GM19025 (cell line): Measurements from ENCODE around the gene CNOT4.
"Not testable (repeated sequence)": the region's sequence is repeated elsewhere in the genome, so short reads cannot be mapped to it uniquely, and the experiment has no call there.

ENCODE experiments used
- ATAC-seq: cut with Tn5 transposase; IDR thresholded peaks from one replicate; pipeline ENCODE4 v1.9.1; 2021; ENCODE audit warnings: mild to moderate bottlenecking, low read depth, moderate library complexity; ENCODE audit not compliant: unreplicated experiment

CNOT4 gene

DNA sequence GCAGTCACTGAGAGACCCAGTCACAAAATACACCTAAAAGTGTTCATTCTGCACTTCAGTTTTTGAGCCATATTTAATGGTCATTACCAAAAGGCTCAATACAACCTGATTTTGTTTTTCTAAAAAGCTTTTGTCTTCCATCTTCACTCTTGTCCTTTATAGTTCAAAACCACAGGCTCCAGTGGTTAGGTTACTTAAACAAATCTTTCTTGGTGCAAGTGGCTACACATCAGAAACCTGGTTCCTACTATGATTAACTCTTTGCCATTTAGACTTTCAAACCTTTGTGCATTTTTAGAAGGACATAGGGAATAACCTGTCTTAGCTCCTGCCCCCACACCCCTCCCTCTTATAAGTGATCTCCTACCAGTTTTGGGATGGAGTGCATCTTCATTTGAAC is 140.5 kb downstream of the CNOT4 start:
- no peak for ATAC-seq

DNA sequence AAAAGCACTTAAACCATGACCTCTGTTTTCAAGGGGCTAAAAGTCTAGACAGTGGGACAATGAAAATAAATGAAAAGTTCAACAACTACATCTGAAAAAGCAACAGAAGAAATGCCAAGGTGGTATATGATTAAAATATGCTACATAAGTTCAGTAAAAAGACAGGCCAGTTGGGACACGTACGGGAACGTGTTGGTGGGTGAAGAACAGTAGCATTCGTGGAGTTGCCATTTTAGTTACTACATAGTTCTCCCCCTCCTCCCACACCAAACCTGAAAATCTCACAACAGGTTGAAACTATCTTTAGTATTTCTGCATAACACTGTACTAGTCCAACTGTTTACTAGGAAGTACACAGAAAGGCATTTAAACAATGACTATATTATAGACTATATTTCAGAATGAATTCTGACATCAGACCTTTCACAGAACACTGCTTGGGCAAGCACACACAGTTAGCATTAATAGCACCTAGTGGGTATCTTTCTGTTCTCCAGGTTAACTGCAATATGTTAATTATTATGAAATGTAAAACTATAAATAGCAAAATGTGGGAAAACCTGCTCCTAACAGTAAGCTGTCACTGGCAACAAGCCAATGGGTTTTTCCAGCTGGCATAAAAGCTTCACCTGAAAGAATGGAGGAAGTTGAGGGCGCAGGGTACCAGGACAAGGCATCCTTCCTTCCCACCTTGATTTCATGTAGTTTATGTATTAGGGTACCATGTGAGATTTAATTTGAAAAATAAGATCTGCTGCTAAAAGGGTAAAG is 141.3 kb downstream of the CNOT4 start:
- ATAC-seq = no peak

DNA sequence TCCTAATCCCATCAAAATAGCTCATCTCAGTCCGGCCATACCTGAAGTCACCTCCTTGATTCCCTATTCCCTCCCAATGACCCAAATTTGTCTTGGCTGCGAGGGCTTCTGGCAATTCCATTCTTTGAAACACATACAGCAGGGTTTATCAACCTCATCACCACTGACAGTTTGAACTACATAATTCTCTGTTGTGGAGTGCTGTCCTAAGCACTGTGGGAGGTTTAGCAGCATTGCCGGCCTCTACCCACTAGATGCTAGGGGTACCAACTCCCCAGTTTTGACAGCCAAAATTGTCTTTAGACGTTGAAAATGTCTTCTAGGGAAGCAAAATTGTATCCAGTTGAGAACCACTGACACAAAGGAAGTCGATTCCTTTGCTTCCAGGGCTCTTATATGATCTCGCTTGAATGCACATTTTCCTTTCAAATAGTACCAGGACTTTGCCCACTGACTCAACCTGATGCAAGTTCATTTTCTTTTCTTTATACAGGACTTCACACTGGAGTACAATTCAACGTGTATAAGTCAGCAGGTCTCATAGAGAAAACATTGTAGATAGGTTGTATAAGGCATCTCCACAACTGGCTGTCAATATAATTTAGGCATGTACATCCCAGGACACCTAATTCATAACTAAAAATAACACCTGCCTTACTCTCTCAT is 142.9 kb downstream of the CNOT4 start:
- no peak for ATAC-seq

DNA sequence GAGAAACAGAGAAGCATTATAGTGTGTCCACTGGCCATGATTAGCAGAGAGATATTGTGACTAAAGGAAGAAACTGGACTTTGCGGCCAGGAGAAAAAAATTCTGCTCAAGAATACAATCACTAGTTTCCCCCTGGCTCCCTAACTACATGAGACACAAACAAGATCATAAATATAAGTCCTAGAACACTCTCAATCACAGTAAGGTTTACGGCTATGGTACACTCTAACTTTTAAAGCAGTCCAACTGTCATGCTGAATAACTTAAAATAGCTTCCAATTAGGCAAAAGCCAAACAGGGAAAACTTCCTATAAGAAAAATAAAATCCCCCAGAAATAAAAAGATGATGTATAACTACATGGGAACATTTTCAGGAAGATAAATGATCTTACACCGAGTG is 144.2 kb downstream of the CNOT4 start:
- no peak for ATAC-seq

DNA sequence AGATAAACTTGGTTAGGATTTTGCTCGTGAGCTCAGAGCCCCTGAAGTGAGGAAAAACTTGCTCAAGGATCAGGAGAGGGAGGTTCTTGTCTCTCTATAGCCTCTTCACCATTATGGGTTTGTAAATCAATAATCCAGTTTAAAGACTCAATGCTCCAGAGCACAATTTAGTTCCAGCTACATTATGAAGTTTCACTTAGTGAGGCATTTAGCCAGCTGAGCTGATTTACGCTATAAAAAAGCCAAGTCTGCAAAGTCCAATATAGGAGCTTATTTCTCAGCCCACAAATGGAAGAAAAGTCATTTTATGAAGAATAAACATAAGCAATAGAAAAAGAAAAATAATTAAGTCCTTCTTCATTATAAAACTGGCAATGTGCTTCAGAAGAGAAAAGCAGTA is 145.7 kb downstream of the CNOT4 start:
- ATAC-seq = no peak

DNA sequence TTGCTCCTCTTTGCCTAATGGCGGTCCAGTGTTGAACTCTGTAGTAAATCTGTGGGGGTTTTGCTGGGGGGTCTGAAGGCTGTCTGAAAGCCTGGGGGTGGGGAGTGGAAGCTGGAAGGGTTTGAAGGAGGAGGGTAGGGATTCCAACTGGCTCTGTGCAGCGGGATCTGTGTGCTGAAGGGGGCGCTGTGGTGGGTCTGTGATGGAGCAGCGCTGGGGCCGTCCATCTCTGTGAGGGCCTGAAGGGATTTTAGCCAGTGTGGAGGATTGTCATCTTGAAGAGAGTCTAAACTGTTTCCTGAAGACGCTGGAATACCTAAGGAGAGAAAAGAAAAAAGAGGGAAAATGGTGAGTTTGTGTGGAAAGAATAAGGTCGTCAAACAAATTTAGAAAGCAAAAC is 147.0 kb downstream of the CNOT4 start:
- no peak for ATAC-seq

DNA sequence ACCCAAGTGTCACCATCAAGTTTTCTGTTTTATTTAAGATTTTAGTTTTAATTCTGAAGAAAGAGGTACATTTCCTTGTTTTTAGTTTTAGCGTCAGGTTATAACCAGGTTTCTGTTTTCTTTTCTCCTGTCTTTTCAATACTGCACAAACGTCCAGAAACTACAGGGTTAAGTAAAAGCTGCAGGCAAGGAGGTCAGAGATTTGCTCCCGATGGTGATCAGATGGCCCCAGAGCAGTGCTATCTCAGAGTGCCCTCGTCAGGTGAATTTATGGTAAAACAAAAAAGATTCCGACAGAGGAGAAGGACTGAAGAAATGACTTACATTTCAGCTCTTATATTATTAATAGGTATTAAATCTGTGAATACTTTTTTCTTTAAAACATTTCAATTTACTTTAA is 148.1 kb downstream of the CNOT4 start:
- ATAC-seq = no peak

DNA sequence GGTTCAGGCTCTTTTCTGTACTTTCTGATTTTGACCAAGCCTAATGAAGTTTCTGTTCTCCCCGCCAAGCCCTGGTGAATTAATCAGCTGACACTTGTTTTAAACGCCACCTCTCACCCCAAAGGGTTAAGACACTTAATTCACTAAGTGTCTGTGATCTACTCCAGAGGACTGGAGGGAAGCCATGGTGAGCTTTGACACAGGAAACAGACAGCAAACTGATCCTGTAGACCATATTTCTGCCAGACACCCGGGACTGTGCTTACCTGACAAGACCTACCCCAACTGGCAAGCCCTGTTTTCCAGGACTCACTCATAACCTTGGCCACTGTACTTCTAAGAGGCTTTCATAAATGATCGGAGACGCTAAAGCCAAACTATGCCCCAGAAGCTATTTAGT is 150.3 kb downstream of the CNOT4 start:
- no peak for ATAC-seq

DNA sequence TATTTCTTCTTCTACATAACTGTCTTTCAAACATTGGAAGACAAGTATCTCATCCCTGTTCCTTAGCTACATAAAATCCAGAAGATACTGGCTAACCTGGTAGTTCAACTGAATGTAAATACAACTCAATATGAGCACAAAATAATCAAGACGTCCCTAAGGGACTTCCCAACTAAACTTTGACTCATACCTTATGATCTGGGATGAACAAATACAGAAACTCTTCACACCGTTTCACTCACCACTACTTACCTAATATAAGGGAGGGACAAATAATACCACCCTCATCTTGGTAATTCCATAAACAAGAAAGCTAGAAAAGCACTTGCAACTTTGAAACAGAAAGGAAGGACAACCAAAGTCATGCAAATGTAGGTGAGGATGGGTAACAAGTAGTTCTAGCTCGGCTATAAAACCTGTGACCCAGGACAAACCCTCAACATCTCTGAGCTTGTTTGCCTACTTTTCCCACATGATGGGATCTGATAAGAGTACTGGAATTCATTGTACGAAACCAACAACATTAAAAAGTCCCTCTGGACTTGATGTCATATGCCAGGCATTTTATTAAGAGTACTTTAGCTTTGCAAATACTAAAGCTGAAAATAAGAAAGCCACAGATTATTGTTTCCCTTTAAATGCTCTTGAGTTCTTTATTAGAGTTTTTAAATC is 154.4 kb downstream of the CNOT4 start:
- no peak for ATAC-seq

DNA sequence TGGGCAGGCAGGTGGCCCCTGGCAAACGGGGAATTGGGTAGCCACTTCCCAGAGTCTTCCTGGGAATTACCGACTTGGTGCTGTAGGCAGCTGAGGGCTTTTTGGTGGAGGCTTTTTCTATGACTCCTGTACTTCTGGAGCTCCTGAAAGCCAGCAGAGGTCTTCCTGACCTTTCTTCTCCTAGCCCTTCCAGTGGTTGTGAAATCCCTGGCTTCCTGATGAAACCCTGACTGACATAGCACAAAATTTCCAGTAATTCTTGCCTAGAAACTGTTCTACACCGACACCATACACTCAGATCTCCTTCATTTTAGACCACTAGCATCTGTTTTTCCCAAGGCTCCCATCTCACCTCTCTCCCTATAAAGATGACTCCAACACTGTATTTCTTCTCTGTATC is 156.1 kb downstream of the CNOT4 start:
- ATAC-seq = no peak

DNA sequence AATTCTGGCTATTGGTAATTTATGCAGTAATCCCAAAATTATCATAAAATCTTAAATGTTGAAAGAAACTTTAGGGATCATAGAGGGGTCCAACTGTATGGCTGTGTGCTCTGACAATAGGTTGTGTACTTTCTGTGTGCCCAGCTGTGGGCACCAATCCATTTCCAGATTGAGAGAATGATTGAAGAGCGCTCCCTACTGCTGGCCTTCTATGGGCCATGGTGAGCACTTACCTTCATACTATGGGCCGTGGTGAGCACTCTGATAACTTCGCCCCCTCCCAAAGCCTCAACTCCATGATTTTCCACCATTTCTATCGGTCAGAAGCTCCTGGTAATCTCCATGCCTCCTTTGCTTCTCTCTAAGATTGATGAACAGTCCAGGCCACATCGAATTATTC is 157.6 kb downstream of the CNOT4 start:
- no peak for ATAC-seq

DNA sequence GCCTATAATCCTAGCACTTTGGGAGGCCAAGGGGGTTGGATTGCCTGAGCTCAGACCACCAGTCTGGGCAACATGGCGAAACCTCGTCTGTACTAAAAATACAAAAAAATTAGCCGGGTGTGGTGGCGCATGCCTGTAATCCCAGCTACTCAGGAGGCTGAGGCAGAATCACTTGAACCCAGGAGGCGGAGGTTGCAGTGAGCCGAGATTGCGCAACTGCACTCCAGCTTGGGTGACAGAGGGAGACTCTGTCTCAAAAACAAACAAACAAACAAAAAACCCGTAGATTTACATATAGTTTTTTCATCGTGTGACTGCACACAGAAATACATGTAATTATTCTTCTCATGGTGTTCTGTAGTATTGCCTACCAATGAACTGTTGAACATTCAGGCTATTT is 158.8 kb downstream of the CNOT4 start:
- ATAC-seq = not testable (repeated sequence)

DNA sequence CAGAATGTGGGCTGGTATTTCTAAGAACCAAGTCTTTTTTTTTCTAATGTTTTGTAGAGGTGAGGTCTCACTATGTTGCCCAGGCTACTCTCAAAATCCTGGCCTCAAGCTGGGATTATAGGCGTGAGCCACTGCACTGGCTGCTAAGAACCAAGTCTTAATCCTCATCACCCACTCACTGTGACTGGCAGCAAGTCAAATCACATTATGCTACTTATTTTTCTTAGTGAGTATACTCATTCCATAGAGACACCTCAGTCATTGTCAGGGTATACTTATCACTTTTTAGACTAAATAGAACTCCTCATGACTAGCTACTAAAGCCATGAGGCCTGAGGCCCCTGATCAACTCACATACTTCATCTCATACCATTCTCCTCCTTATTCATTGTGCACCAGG is 160.2 kb downstream of the CNOT4 start:
- no peak for ATAC-seq

DNA sequence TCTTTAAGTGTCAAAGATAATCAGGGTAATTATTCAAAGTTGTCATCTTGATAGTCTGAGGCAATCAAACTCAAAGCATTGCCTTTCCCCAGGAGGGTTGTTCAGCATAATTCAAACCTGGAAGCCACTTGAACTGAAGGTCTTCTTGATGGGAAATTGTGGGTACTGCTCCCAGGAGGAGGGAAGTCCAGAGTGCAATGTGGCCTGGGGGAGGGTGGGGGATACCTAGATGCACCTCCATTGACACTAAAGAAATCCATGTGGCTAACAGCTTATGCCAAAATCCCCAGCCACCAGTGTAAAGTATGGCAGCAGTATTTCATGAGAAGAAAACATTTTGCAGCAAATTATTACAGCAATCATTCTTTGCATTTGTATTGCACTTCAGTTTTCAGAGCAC is 161.4 kb downstream of the CNOT4 start:
- ATAC-seq = no peak

DNA sequence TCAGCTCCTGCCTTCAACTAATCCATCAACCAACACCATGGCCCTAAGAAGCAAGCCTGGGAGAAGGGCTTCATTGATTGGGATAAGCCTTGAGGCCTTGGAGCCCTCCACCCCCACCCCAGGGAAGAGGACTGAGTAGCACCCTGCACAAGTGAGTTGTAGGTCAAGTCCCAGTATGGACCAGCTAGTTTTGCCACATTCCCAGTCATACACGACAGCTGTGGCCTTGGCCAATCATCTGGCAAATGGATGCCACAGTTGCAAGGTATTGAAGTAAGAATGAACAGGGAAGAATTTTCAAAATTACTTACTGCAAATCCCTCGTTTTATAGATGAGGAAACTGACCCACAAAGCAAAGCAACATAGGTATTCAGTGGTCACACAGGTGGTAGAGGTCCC is 166.5 kb downstream of the CNOT4 start:
- ATAC-seq = no peak

DNA sequence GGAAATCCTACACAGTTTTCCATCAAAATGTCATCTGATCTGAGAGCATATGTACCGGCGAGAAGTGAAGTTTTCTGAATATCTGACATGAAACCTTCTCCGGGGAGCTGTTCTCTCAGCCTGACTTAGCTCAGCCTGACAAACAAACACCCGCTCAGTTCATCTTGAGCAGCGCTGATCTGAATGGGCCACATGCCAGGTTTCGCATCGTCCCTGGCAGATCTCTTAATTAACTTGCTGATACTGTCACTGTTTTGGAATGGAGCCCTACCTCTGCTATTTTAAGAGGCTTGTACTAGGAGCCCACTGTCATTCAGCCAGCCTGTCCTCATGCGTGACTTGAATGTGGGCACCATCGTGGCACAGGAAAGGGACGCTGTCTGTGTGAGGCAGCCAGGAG is 167.0 kb downstream of the CNOT4 start:
- ATAC-seq = no peak

DNA sequence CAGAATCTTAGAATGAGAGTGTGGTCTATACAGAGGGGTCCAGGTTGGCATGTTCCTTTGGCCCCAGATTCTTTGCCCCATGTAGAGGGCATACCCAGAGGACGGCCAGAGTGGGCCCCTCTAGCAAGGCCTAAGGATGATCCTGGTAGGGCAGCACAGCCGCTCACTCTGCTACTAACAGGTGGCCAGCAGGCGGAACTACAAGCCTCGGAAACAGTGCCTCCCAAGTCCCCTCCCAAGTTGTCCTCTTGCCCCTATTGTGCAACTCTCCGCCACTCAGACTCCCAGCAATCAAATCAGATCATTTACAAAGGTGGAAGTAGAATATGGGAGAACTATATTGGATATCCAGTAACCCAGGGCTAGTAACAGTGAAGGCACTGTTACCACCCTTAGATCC is 168.9 kb downstream of the CNOT4 start:
- ATAC-seq = no peak

DNA sequence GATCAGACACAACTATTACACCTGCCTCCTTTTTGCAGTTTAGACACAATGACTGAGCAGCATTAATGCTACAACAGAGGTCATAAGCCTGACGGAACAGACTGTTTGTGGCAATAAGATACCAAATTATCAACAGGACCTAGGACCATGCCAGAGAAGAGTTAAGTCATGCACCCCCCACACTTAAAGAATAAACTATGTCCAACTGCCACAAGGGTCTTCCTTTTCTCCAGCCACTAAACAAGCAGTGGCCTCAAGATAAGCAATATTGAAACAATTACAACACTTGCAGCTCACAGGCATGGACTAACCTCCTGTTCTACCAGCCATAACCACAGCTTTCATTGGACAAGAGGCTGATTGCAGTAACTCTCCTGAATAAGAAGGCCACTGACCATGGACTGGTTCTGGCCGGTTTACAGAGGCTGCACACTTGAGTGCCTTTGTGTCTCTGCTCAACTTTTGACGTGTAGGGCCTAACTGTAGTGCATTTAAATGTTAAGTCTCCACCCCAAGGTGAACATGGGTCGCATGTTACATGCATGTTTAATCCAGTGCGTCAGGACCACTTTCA is 171.8 kb downstream of the CNOT4 start:
- ATAC-seq = no peak

DNA sequence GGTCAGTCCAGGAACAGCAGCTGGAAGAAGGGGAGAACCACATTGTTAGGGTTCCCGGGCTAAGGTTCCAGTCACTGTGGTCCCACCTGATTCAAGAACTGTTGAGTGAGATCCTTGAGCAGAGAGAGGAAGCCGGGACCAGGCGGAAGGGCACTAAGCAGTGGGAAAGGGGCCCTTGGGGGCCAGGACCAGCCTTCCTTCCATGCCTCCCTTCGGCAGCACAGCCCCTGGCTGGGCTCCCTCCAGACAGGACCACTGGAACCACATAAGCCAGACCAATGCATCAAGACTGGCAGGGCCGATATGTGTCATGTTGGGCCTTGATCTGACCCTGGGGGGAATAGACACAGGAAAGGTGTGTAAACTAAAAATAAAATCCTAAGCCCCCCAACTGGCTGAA is 172.4 kb downstream of the CNOT4 start:
- no peak for ATAC-seq

DNA sequence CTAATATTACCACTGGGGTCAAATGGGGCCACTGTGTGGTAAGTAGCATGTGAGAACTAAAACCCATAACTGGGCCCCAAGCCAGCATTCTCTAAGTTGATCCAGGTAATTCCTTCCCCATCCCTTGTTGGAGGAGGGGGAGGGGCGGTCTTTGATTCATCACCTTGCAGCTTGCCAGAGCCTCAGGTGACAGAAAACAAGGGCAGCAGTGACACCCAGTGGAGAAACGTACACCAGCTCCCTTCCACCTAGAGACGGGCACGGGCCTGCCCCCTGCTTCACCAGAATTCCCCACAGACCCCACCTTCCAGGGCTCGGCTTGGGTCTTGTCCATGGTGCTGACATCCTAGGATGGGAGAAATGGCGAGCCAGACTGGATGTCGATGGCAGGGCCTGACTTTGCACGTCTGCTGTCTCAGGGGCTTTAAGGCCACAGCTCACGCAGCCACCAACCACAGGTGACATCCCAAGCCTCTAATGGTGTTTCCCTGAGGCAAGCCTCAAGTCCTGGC is 174.2 kb downstream of the CNOT4 start:
- ATAC-seq = no peak

DNA sequence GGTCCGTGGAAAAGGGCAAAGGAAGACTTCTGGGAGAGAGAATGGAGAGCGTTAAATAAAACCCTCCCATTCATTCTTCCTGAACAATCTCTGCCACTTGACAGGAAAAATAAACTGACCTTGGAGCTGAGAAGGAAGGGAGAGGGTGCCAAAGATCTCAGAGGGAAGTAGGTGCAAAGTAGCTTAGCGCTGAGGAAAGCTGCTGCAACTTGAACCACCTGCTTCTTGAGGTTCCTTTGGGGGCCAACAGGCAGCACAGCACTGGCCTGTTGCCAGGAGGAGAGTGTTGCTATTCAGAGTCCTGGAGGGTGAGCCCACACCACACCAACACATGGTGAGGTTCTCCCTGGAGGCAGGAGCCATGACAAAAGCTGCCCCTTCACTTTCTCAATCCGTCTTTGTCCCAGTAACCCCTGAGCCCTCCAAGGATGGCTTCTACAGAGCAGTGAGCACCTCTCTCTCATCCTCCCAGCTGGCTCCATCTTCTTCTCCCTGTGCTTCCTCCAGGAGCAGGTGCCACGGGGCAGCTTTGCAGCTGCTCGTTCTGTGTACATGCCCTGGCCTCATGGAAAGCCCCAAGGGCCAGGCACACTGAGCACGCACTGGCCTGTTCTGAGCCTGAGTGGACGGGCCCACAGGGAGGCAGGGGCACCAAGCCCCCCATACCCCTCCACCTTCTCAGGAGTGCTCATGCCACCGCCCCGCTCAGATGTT is 174.9 kb downstream of the CNOT4 start:
- no peak for ATAC-seq
